AG09309 (cell line): ENCODE data around the gene CTIF.

ENCODE experiments used
- DNase-seq: peaks from one replicate; pipeline ENCODE4 v3.0.0-alpha.2; 2010; ENCODE audit warnings: low read depth
- H3K4me3 ChIP-seq: 2 replicates; pipeline ENCODE4 v1.5.1; 2011; ENCODE audit warnings: mild to moderate bottlenecking, low read depth, low read length, moderate library complexity; ENCODE audit not compliant: control insufficient read depth
- TF ChIP-seq, protein P1 (sequence below): IDR thresholded peaks from 2 replicates; pipeline ENCODE4 v1.5.1; 2011; ENCODE audit warnings: mild to moderate bottlenecking, low read depth, low read length, inconsistent platforms; ENCODE audit not compliant: insufficient read depth, control insufficient read depth; ENCODE audit errors: missing control alignments

CTIF gene

DNA sequence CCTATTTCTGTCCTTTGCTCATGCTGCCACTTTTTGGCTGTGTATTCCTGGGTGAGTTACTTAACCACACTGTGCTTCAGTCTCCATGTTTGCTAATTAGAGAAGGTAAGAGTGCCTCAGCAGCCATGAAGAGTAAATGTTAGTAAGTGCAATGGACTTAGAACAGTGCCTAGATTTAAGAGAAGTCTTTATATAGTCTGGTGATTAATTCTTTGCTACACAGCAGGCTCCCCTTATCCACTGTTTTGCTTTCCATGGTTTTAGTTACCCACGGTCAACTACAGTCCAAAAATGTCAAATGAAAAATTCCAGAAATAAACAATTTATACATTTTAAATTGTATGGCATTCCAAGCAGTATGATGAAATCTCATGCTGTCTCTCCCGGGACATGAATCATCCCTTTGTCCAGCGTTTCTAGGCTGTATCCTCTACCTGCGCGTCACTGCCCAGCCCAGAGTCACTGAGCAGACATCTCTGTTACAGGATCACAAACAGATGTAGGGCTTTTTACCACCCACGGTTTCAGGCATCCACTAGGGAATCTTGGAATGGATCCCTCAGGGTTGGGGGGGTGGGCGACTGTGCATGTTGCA is 91.0 kb downstream of the CTIF start:
- H3K4me3 ChIP-seq, result no peak overlapping the region
- peak; percentile 98 for DNase-seq
- TF ChIP-seq, protein P1, sequence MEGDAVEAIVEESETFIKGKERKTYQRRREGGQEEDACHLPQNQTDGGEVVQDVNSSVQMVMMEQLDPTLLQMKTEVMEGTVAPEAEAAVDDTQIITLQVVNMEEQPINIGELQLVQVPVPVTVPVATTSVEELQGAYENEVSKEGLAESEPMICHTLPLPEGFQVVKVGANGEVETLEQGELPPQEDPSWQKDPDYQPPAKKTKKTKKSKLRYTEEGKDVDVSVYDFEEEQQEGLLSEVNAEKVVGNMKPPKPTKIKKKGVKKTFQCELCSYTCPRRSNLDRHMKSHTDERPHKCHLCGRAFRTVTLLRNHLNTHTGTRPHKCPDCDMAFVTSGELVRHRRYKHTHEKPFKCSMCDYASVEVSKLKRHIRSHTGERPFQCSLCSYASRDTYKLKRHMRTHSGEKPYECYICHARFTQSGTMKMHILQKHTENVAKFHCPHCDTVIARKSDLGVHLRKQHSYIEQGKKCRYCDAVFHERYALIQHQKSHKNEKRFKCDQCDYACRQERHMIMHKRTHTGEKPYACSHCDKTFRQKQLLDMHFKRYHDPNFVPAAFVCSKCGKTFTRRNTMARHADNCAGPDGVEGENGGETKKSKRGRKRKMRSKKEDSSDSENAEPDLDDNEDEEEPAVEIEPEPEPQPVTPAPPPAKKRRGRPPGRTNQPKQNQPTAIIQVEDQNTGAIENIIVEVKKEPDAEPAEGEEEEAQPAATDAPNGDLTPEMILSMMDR, result no peak

GRCh38 chr18:48631851-48632250 is 93.0 kb downstream of the CTIF start:
- TF ChIP-seq, protein P1, result no peak
- DNase-seq, result no peak
- no peak overlapping the region for H3K4me3 ChIP-seq

GRCh38 chr18:48632676-48633257 is 93.9 kb downstream of the CTIF start:
- no peak for DNase-seq
- TF ChIP-seq, protein P1, result no peak
- no peak overlapping the region for H3K4me3 ChIP-seq

- TF ChIP-seq, protein P1, result no peak
- no peak overlapping the region for H3K4me3 ChIP-seq
- DNase-seq, result no peak
These were observed 95.7 kb downstream of the CTIF start for GRCh38 chr18:48634491-48634890.

DNA sequence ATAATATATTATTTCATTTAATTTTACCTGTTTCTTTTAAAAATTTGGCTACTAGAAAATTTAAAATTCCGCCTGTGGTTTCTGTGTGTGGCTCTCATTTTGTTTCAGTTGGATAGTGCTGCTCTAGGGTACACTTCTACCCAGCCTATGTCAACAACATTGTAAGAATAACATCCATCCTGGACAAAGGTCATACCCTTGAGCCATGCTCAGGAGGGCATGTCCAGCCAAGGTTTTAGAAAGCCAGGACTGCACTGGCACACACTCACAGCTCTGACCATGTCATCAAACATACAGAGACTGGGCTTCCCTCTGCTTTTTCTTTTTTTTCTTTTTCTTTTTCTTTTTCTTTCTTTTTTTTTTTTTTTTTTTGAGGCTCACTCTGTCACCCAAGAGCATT is 96.1 kb downstream of the CTIF start:
- no peak overlapping the region for H3K4me3 ChIP-seq
- TF ChIP-seq, protein P1, result no peak
- DNase-seq, result no peak

DNA sequence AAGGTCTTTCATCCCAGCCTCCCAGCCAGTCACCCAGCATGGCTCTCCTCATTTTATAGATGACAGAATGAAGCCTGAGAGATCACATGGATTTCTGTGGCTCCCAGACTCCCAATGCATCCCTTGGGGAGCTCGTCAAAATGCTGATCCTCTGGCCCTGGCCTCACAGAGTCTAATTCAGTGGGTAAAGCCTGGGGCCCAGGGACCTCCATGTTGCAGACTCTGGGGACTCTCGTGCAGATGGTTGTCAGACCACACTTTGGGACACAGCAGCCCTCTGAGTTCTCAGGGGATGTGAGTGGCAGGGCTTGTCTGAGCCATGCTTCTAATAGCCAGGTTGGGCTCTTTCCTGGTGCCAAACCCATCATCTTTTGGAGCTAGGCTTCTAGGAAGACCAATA is 97.0 kb downstream of the CTIF start:
- TF ChIP-seq, protein P1, result no peak
- no peak overlapping the region for H3K4me3 ChIP-seq

More for the DNA sequence above, 97.0 kb downstream of the CTIF start:
- no peak for DNase-seq
